ENCODE results near the gene RGL3.

Gene RGL3

GRCh38 chr19:11422163-11423065, 3.3 kb upstream of the RGL3 start:
- TF ChIP-seq, protein P1, sequence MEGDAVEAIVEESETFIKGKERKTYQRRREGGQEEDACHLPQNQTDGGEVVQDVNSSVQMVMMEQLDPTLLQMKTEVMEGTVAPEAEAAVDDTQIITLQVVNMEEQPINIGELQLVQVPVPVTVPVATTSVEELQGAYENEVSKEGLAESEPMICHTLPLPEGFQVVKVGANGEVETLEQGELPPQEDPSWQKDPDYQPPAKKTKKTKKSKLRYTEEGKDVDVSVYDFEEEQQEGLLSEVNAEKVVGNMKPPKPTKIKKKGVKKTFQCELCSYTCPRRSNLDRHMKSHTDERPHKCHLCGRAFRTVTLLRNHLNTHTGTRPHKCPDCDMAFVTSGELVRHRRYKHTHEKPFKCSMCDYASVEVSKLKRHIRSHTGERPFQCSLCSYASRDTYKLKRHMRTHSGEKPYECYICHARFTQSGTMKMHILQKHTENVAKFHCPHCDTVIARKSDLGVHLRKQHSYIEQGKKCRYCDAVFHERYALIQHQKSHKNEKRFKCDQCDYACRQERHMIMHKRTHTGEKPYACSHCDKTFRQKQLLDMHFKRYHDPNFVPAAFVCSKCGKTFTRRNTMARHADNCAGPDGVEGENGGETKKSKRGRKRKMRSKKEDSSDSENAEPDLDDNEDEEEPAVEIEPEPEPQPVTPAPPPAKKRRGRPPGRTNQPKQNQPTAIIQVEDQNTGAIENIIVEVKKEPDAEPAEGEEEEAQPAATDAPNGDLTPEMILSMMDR (IDR thresholded peaks at IDR 0.05; ENCODE audit: low read depth, low read length) = no peak
- 0 out of 2 replicates have a peak overlapping the region, but pooled peaks have one; percentile 22 for H3K4me3 ChIP-seq (ENCODE audit: low read depth, low read length)

GRCh38 chr19:11421371-11422098, 2.4 kb upstream of the RGL3 start:
- TF ChIP-seq, protein P1 (IDR thresholded peaks at IDR 0.05; ENCODE audit: low read depth, low read length) = no peak
- no peak overlapping the region for H3K4me3 ChIP-seq (ENCODE audit: low read depth, low read length)

DNA sequence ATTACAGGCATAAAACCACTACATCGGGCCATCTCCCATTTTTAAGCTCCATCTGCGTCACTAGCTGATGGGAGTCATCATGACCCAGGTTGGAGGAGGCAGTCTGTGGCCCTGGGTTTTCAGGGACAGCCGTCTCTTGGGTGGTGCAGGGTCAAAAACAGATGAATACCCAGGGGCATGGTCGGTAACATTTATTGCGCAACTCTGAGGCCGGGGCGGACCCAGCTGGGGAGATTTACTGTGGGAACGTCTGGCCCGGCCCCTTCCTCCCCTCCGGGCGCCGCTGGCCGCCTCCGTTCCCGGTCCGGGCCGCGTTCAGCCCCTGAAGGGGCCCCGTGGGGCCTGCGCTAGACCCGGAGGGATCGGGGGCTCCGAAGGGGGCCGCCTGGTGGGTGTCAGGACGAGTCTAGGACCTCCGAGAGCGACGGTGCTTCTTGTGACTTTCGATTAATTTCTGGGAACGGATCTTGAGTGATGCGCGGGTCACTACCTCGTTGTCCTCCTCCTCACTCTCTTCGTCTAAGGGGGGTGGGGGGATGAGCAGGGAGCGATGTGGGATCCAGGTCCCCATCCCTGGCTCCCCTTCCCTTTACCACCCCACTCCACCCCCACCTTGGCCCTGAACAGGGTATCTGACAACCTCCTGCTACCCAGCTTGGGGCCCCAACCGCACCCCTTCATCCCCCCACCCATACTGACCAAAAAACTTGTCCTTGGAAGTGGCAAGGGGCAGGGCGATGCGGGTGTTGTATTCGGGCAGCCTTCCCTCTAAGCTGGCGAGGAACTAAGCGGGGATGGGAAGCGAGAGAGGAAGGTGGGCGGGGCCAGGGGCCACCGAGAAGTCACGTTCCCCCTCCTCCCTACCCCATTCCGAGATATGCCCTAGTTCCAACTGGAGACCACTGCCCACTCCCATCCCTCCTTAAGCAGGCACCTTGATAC, 1.6 kb upstream of the RGL3 start:
- TF ChIP-seq, protein P1 (IDR thresholded peaks at IDR 0.05; ENCODE audit: low read depth, low read length) = no peak
- no peak overlapping the region for H3K4me3 ChIP-seq (ENCODE audit: low read depth, low read length)

DNA sequence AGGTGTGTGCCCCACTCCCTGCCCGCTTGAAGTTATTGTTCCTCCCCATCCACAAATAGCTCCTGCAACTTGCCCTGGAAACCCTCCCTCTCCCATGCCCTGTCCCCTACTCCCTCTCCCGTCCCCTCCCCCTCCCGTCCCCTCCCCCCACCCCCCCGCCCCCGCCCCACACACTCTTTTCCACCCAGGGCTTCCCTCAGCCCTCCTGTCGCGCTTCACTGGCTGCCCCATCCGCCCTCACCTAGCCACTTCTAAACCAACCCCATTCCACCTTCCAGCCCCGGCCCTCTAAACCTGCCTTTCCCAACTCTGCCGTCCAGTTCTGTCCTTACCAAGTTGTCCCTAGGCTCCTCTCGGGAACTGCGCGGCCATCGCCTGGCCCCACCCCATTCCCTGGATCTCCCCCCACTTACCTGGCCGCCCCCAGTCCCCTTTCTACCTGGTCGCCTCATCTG, 993 bp downstream of the RGL3 start:
- no peak overlapping the region; the same call in 1 of the 2 replicates for H3K4me3 ChIP-seq (ENCODE audit: low read depth, low read length)

GRCh38 chr19:11416346-11417052, 2.6 kb downstream of the RGL3 start:
- TF ChIP-seq, protein P1 (IDR thresholded peaks at IDR 0.05; ENCODE audit: low read depth, low read length) = no peak

More for the DNA sequence above, 993 bp downstream of the RGL3 start:
- TF ChIP-seq, protein P1 (IDR thresholded peaks at IDR 0.05; ENCODE audit: low read depth, low read length) = no peak

GRCh38 chr19:11414544-11414943, 4.6 kb downstream of the RGL3 start:
- no peak overlapping the region for H3K4me3 ChIP-seq (ENCODE audit: low read depth, low read length)
- TF ChIP-seq, protein P1 (IDR thresholded peaks at IDR 0.05; ENCODE audit: low read depth, low read length) = no peak

More at GRCh38 chr19:11416346-11417052, 2.6 kb downstream of the RGL3 start:
- H3K4me3 ChIP-seq (ENCODE audit: low read depth, low read length) = no peak overlapping the region

Data from WI38 (cell line).